Karpas-422 (cell line): Measurements from ENCODE around the gene TRAPPC2L. TPM values are rescaled to one million over a fixed set of nuclear protein-coding genes. Genes with fewer than 3 reads are reported as not detected.

Experiments used
- DNase-seq: peaks from one replicate; pipeline ENCODE4 v3.0.0-alpha.2; 2015
- H2AFZ ChIP-seq: fragments of 200-600 bp; sonication (generic); 2 replicates; pipeline ENCODE4 v1.6.1; 2014; ENCODE audit warnings: antibody characterized with exemption, low read length, mixed read lengths
- H3K27ac ChIP-seq: fragments of 200-600 bp; sonication (generic); 2 replicates; pipeline ENCODE4 v1.5.1; 2014; ENCODE audit warnings: mild to moderate bottlenecking, low read length, moderate library complexity
- H3K27me3 ChIP-seq: fragments of 200-600 bp; sonication (generic); 2 replicates; pipeline ENCODE4 v1.6.1; 2014; ENCODE audit warnings: low read length, mixed read lengths
- H3K36me3 ChIP-seq: fragments of 200-600 bp; sonication (generic); 2 replicates; pipeline ENCODE4 v1.6.1; 2014; ENCODE audit warnings: low read length, mixed read lengths; ENCODE audit not compliant: insufficient read depth
- H3K4me1 ChIP-seq: fragments of 200-600 bp; sonication (generic); 2 replicates; pipeline ENCODE4 v1.6.1; 2014; ENCODE audit warnings: mild to moderate bottlenecking, low read length, mixed read lengths
- H3K4me2 ChIP-seq: fragments of 200-600 bp; sonication (generic); 2 replicates; pipeline ENCODE4 v1.6.1; 2014; ENCODE audit warnings: low read length, low read depth, mild to moderate bottlenecking; ENCODE audit not compliant: poor library complexity, severe bottlenecking
- H3K4me3 ChIP-seq: fragments of 200-600 bp; sonication (generic); 2 replicates; pipeline ENCODE4 v1.5.1; 2014; ENCODE audit warnings: mild to moderate bottlenecking, antibody characterized with exemption, low read length, mixed read lengths
- H3K79me2 ChIP-seq: fragments of 200-600 bp; sonication (generic); 2 replicates; pipeline ENCODE4 v1.6.1; 2014; ENCODE audit warnings: mild to moderate bottlenecking, low read length, mixed read lengths
- H3K9ac ChIP-seq: fragments of 200-600 bp; sonication (generic); 2 replicates; pipeline ENCODE4 v1.6.0; 2014; ENCODE audit warnings: low read length
- H3K9me2 ChIP-seq: fragments of 200-600 bp; sonication (generic), shearing (Covaris generic); replicated peaks from 2 replicates; pipeline ENCODE4 v1.6.0; 2014; ENCODE audit warnings: mild to moderate bottlenecking, low read length, moderate library complexity; ENCODE audit not compliant: insufficient read depth
- H3K9me3 ChIP-seq: fragments of 300-700, 200-600 bp; sonication (generic); 2 replicates; pipeline ENCODE4 v1.6.1; 2014; ENCODE audit warnings: low read length, mixed read lengths
- H4K20me1 ChIP-seq: fragments of 200-600 bp; sonication (generic); 2 replicates; pipeline ENCODE4 v1.6.1; 2014; ENCODE audit warnings: mild to moderate bottlenecking, antibody characterized with exemption, low read length, low read depth; ENCODE audit not compliant: insufficient read depth
- total RNA-seq: library from RNA; depleted of rRNA; stranded (reverse); fragments of >200 nt; shearing (Covaris generic); gene quantifications from 2 replicates; pipeline ENCODE4 v1.2.3, GENCODE V29; 2014; ENCODE audit warnings: low replicate concordance

Gene TRAPPC2L
- total RNA-seq, 1 experiment from 2014 or later: 84.6 TPM

DNA sequence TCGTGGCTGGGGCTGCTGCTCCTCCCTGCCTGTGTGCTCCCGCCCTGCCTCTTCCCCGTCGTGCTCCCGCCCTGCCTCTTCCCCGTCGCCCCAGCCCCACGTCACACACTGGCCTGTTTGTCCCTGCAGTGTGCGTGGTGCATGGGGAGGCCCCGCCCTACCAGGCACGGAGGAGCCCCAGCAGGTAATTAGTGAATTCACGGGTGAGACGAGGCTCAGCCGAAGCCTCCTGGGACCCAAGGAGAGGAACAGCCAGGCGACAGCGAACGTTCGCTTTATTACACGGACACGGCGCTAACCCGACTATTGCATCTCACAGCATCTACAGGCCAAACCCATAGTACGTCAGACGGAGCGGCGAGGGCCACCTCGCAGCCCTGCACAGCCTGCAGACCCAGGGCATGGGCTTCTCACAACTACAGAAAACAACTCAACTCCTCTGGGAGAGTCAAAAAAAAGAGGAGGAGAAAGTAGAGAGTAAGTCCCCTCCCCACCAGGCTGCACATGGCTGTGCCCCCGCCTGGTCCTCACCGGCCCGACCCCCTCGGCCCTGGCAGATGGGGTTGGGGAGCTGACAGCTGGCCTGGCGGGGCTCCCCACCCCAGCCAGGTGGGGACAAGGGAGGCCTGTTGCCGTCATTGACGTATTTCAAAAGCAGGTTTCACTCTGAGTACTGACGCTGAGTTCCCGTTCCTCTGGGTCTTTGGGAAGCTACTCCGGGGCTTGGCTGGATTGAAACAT is 13.9 kb downstream of the TRAPPC2L start:
- H3K36me3 ChIP-seq: no peaks in the 10 kb centered on the region
- no peaks in the 10 kb centered on the region for H3K9me3 ChIP-seq
- H2AFZ ChIP-seq: no peak overlapping the region; the same call in 1 of the 2 replicates
- H4K20me1 ChIP-seq: no peaks in the 10 kb centered on the region
- peaks cover 9% of the 10 kb centered on the region for H3K4me1 ChIP-seq
- no peaks in the 10 kb centered on the region for H3K79me2 ChIP-seq
- peak overlapping the region; percentile 41 for H3K4me2 ChIP-seq
- H3K4me3 ChIP-seq: no peak overlapping the region
- H3K9ac ChIP-seq: peak overlapping the region; percentile 24; the same call in 1 of the 2 replicates
- DNase-seq: peak; percentile 59
- no peaks in the 10 kb centered on the region; the same call in 1 of the 2 replicates for H3K27me3 ChIP-seq
- H3K9me2 ChIP-seq: no peaks in the 10 kb centered on the region
- H3K27ac ChIP-seq: no peak overlapping the region

DNA sequence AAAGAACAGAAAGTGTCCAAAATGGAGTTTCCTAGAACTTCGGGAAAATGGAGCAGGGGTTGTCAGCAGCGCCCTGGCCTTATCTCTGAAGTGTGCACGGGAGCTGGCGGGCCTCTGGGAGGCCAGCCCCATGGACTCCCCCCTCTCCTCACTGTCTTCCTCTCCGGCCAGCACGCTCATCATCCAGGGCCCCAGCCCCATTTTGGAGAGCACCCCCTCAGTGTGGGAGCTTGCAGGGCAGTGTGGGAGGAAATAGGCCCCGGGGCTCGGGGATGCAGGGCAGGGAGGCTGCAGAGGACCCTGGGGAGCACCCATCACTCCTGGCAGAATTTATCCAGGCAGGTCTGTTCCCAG is 14.4 kb downstream of the TRAPPC2L start:
- no peak for DNase-seq
- no peaks in the 10 kb centered on the region for H3K79me2 ChIP-seq
- no peak overlapping the region for H3K4me3 ChIP-seq
- no peaks in the 10 kb centered on the region for H3K9me3 ChIP-seq
- no peak overlapping the region for H3K9ac ChIP-seq
- peaks cover 9% of the 10 kb centered on the region for H3K4me1 ChIP-seq
- H3K9me2 ChIP-seq: no peaks in the 10 kb centered on the region
- no peaks in the 10 kb centered on the region for H4K20me1 ChIP-seq
- no peaks in the 10 kb centered on the region for H3K36me3 ChIP-seq
- no peaks in the 10 kb centered on the region; the same call in 1 of the 2 replicates for H3K27me3 ChIP-seq
- peak overlapping the region; percentile 41 for H3K4me2 ChIP-seq
- H2AFZ ChIP-seq: no peak overlapping the region
- no peak overlapping the region for H3K27ac ChIP-seq

DNA sequence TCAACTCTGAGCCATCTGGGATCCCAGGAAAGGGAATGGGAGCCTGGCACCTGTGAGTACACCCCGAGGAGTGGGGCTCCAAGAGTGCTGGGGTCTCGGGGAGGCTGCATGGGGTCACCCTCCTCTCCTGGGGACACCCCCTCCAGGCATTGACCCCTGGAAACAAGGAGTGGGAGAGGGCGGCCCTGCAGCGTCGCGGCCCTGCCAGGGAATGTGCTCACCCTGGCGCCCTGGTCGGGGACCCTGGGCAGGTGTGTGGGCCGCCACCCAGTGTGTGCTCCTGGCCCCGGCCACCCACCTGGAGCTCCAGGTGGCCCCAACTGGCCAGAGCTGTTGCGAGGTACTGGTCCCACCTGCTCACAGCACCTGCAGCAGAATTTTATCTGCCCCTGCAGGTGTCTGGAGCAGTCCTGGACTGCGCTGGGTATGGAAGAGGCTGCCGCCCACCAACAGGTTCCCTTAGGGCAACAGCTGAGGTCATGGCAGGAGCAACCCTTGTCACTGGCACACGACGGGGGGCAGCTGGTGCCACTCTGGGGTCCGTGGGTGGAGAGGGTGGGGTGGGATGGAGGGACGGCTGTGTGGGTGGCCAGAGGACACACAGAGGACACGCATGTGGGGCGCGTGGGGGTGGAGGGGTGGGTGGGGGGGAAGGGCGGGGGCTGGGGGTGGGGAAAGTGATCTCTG is 14.9 kb downstream of the TRAPPC2L start:
- Histone ChIP-seq H3K4me2 (no peak overlapping the region), H4K20me1 (no peaks in the 10 kb centered on the region), H3K9ac (no peak overlapping the region), H3K4me3 (no peak overlapping the region), H2AFZ (no peak overlapping the region), H3K27ac (no peak overlapping the region), H3K4me1 (peaks cover 9% of the 10 kb centered on the region), H3K36me3 (no peaks in the 10 kb centered on the region), H3K9me2 (no peaks in the 10 kb centered on the region), H3K27me3 (no peaks in the 10 kb centered on the region; the same call in 1 of the 2 replicates), H3K9me3 (no peaks in the 10 kb centered on the region), H3K79me2 (no peaks in the 10 kb centered on the region)
- DNase-seq: no peak

DNA sequence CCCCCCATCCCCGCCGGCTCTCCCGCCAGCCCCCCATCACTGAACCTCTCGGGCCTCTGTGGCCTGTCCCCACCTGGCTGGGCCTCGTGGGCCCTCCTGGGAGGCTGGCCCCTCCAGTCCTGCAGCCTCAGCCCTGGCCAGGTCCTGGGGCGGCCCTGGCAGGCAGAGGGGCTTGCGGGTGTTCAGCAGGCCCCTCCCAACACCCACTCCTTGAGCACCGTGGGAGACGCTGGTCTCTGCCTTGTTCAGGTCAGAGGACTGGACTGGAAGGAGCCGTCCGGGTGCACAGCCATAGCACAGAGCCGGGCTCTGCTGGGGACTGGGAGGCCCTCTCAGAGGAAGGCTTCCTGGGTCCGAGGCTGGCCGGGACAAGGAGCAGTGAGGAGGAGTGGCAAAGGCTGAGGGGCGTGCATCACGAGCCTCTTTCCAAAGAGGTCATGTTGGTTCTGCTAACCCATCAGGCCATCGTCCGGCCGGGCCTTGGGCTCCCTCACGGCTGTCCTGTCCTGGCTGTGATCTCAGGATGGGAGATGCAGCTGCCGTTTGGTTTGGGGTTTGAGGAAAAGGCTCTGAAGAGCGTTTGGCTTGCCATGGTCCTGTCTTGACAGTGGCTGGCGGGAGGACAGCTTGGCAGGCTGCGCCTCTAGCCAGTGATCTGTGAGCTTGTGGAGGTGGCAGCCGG is 15.9 kb downstream of the TRAPPC2L start:
- no peak overlapping the region for H3K27ac ChIP-seq
- no peaks in the 10 kb centered on the region for H3K9me3 ChIP-seq
- H3K4me3 ChIP-seq: no peak overlapping the region
- no peaks in the 10 kb centered on the region; the same call in 1 of the 2 replicates for H3K27me3 ChIP-seq
- H3K9ac ChIP-seq: no peak overlapping the region
- no peaks in the 10 kb centered on the region for H3K79me2 ChIP-seq
- no peak overlapping the region for H2AFZ ChIP-seq
- H3K36me3 ChIP-seq: no peaks in the 10 kb centered on the region
- H3K4me2 ChIP-seq: no peak overlapping the region
- DNase-seq: no peak
- no peaks in the 10 kb centered on the region for H3K9me2 ChIP-seq
- H3K4me1 ChIP-seq: peaks cover 9% of the 10 kb centered on the region
- no peaks in the 10 kb centered on the region for H4K20me1 ChIP-seq

DNA sequence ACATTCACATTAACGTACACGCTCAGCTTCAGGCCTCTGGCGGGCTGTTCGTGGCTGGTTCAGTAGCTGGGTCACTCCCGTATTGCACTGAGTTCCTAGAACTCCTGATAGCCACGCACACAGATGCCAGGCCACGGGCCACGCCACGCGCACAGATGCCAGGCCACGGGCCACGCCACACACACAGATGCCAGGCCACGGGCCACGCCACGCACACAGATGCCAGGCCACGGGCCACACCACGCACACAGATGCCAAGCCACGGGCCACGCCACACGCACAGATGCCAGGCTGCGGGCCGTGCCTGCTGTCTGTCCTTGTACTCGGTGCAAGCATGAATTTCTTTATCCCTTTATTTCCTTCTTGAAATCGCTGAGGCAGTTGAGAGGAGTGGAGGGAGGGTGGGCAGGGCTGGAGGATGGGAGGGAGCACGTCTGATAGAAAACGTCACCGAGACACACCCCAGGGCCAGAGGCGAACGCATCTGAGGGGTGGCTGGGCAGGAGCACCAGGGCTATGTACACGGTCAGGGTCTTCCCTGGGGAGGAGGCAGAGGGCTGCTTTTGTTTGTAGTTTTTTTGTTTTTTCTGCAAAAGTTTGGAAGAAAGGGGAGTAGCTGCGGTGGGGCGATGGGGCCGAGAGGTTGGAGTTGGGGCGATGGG is 18.1 kb downstream of the TRAPPC2L start:
- Histone ChIP-seq H3K27ac (no peak overlapping the region), H3K27me3 (no peaks in the 10 kb centered on the region; the same call in 1 of the 2 replicates), H3K9me2 (no peaks in the 10 kb centered on the region), H4K20me1 (no peaks in the 10 kb centered on the region), H3K36me3 (no peaks in the 10 kb centered on the region), H3K4me3 (no peak overlapping the region), H3K4me2 (no peak overlapping the region), H3K4me1 (peaks cover 9% of the 10 kb centered on the region), H3K9ac (no peak overlapping the region), H2AFZ (no peak overlapping the region), H3K9me3 (no peaks in the 10 kb centered on the region), H3K79me2 (no peaks in the 10 kb centered on the region)
- DNase-seq: no peak

DNA sequence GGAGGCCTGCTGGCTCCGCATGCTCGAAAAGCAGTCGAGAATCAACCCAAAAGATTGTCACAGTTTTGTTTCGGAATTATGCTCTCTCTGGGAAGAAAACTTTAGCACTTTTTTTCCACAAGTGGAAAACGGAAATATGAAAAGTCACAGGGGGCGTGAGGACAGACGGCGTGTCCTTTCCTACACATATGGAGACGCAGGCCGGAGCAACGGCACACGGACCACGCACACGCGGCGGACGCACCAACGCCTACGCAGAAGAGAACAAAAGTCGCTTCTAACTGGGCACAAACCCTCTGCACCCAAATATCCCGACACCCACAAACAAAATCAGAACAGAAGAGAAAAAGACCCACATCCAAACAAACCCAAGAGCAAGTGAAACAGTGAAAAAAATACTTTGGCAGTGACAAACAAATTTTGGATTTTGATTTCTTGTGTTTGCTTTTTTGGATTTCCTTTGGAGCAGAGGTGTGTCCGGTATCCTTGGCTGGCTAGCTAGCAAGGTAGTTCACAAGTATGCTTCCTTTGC is 18.8 kb downstream of the TRAPPC2L start:
- H3K9me2 ChIP-seq: no peaks in the 10 kb centered on the region
- H3K36me3 ChIP-seq: no peaks in the 10 kb centered on the region
- H3K9me3 ChIP-seq: no peaks in the 10 kb centered on the region
- H3K27ac ChIP-seq: no peak overlapping the region
- no peak overlapping the region for H3K9ac ChIP-seq
- peaks cover 5% of the 10 kb centered on the region for H3K4me1 ChIP-seq
- H4K20me1 ChIP-seq: no peaks in the 10 kb centered on the region
- DNase-seq: no peak
- no peak overlapping the region for H2AFZ ChIP-seq
- H3K27me3 ChIP-seq: no peaks in the 10 kb centered on the region; the same call in 1 of the 2 replicates
- H3K79me2 ChIP-seq: no peaks in the 10 kb centered on the region
- no peak overlapping the region for H3K4me2 ChIP-seq
- no peak overlapping the region for H3K4me3 ChIP-seq

DNA sequence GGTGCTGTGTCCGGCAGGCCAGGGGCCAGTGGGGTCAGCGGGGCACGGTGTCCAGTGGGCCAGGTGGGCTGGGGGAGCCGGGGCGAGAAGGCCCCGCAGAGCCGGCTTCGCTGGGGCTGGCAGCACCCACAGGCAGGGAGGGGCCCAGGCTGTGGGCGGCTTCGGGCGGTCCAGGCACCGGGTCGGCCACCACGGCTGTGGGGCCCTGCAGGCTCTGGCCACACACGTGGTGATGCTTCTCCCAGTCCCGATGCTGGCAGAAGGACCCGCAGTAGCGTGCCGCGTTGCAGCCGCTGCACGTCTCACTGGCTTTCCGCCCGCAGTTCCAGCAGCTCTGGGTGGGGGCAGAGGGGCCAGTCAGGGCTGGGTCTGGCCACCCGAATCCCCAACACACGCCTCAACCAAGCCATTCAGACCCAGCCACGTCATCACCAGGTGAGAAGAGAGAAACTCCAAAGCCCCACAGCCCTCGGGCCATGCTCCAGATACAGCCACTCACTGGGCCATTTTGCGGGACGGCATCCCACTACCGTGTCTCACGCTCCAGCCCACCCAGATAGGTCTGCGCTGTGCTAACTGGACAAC is 20.1 kb downstream of the TRAPPC2L start:
- Histone ChIP-seq H3K79me2 (no peaks in the 10 kb centered on the region), H3K4me2 (no peak overlapping the region), H3K27ac (no peak overlapping the region), H4K20me1 (no peaks in the 10 kb centered on the region), H3K9ac (no peak overlapping the region), H3K36me3 (no peaks in the 10 kb centered on the region), H2AFZ (no peak overlapping the region), H3K4me1 (no peaks in the 10 kb centered on the region), H3K9me2 (no peaks in the 10 kb centered on the region), H3K9me3 (no peaks in the 10 kb centered on the region), H3K27me3 (no peaks in the 10 kb centered on the region), H3K4me3 (no peak overlapping the region)
- no peak for DNase-seq
